Measurements from ENCODE around the gene FN1. TPM values are rescaled to one million over a fixed set of nuclear protein-coding genes. Genes with fewer than 3 reads are reported as not detected.

FN1 gene
- total RNA-seq, 1 experiment from 2014 or later: 39.4 TPM

DNA sequence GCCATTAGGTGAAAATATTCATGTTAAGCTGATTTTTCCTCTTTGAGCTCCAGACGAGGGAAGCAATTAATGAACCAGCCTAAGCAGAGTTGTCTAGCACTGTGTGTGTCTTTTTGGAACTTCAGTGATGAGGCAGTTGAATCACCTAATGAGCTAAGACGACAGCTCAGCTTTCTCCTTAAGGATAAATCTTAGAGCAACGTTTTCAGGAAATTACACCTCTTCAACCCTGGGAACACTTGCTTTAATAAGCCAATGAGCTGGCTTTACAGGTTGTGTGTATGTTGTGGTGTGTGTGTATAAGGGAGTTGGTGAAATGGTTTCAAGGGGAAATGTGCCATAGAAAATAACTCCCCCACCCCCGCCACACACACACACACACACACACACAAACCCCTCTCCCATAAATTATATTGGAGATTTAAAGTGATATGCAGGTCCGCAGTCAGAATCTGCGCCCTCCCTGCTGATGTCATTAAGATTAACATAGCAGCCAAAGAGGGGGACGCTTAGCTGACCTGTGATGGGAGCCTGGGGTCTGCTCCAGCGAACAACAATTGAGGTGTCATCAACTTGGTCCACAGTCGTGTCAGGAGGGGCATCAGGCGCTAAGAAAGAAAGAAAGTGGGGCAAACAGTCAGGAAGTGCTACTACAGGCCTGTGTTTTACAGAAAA is 28.1 kb downstream of the FN1 start:
- CTCF ChIA-PET: no interaction called here
- Histone ChIP-seq H3K27ac (no peak overlapping the region), H3K79me2 (ENCODE audit: low read depth) (no peaks in the 10 kb centered on the region), H3K4me2 (no peak overlapping the region), H3K9me2 (ENCODE audit: insufficient read depth) (no peaks in the 10 kb centered on the region), H4K20me1 (ENCODE audit: insufficient read depth) (no peaks in the 10 kb centered on the region), H3K9me3 (ENCODE audit: insufficient read depth, low read depth) (no peaks in the 10 kb centered on the region; the same call in 1 of the 2 replicates), H3K27me3 (ENCODE audit: insufficient read depth, low read depth) (no peaks in the 10 kb centered on the region), H3K4me1 (replicated peaks; ENCODE audit: insufficient read depth) (peaks cover 34% of the 10 kb centered on the region), H2AFZ (no peak overlapping the region), H3K36me3 (ENCODE audit: low read depth) (no peaks in the 10 kb centered on the region), H3K4me3 (no peak overlapping the region), H3F3A (ENCODE audit: insufficient read depth, low read depth) (peaks cover 24% of the 10 kb centered on the region)
- TF ChIP-seq EZH2 (IDR thresholded peaks at IDR 0.05; ENCODE audit: low read depth): no peak
- TF ChIP-seq, protein P1, sequence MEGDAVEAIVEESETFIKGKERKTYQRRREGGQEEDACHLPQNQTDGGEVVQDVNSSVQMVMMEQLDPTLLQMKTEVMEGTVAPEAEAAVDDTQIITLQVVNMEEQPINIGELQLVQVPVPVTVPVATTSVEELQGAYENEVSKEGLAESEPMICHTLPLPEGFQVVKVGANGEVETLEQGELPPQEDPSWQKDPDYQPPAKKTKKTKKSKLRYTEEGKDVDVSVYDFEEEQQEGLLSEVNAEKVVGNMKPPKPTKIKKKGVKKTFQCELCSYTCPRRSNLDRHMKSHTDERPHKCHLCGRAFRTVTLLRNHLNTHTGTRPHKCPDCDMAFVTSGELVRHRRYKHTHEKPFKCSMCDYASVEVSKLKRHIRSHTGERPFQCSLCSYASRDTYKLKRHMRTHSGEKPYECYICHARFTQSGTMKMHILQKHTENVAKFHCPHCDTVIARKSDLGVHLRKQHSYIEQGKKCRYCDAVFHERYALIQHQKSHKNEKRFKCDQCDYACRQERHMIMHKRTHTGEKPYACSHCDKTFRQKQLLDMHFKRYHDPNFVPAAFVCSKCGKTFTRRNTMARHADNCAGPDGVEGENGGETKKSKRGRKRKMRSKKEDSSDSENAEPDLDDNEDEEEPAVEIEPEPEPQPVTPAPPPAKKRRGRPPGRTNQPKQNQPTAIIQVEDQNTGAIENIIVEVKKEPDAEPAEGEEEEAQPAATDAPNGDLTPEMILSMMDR (conservative IDR thresholded peaks at IDR 0.05): no peak
- BruUV-seq (replicated peaks): no TSS peak
- DNase-seq: no peak
- intact Hi-C loops (cut with micrococcal nuclease; ENCODE audit: unreplicated experiment): no loop called here
- POLR2A ChIA-PET (ENCODE audit: unreplicated experiment): no interaction called here

DNA sequence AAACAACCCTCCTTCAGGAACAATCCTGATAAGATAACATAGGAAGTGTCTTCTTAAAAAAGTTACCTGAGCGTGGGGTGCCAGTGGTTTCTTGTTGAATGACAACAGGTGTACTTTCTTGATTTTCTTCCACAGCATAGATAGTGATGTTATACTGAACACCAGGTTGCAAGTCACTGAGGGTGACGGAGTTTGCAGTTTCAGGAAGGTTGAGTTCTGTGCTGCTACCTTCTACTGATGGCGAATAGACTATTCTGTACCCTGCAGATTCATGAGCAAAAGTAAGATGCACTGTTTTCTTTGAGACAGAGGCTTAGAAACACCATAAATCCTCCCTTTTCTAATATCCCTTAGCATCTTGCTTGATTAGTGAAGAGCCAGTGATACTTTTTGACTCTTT is 28.8 kb downstream of the FN1 start:
- H3K4me1 ChIP-seq (replicated peaks; ENCODE audit: insufficient read depth): peaks cover 32% of the 10 kb centered on the region
- POLR2A ChIA-PET (ENCODE audit: unreplicated experiment): no interaction called here
- DNase-seq: no peak
- no peaks in the 10 kb centered on the region; the same call in 1 of the 2 replicates for H3K9me3 ChIP-seq (ENCODE audit: insufficient read depth, low read depth)
- no peak for TF ChIP-seq EZH2 (IDR thresholded peaks at IDR 0.05; ENCODE audit: low read depth)
- TF ChIP-seq, protein P1 (conservative IDR thresholded peaks at IDR 0.05): no peak
- H3K36me3 ChIP-seq (ENCODE audit: low read depth): no peaks in the 10 kb centered on the region
- no peak overlapping the region for H2AFZ ChIP-seq
- no peak overlapping the region for H3K4me3 ChIP-seq
- no peak overlapping the region for H3K27ac ChIP-seq
- BruUV-seq (replicated peaks): no TSS peak
- CTCF ChIA-PET: no interaction called here
- intact Hi-C loops (cut with micrococcal nuclease; ENCODE audit: unreplicated experiment): no loop called here
- no peaks in the 10 kb centered on the region for H3K27me3 ChIP-seq (ENCODE audit: insufficient read depth, low read depth)
- no peak overlapping the region for H3K4me2 ChIP-seq
- H3F3A ChIP-seq (ENCODE audit: insufficient read depth, low read depth): peaks cover 24% of the 10 kb centered on the region
- no peaks in the 10 kb centered on the region for H3K79me2 ChIP-seq (ENCODE audit: low read depth)
- H4K20me1 ChIP-seq (ENCODE audit: insufficient read depth): no peaks in the 10 kb centered on the region
- no peaks in the 10 kb centered on the region for H3K9me2 ChIP-seq (ENCODE audit: insufficient read depth)

DNA sequence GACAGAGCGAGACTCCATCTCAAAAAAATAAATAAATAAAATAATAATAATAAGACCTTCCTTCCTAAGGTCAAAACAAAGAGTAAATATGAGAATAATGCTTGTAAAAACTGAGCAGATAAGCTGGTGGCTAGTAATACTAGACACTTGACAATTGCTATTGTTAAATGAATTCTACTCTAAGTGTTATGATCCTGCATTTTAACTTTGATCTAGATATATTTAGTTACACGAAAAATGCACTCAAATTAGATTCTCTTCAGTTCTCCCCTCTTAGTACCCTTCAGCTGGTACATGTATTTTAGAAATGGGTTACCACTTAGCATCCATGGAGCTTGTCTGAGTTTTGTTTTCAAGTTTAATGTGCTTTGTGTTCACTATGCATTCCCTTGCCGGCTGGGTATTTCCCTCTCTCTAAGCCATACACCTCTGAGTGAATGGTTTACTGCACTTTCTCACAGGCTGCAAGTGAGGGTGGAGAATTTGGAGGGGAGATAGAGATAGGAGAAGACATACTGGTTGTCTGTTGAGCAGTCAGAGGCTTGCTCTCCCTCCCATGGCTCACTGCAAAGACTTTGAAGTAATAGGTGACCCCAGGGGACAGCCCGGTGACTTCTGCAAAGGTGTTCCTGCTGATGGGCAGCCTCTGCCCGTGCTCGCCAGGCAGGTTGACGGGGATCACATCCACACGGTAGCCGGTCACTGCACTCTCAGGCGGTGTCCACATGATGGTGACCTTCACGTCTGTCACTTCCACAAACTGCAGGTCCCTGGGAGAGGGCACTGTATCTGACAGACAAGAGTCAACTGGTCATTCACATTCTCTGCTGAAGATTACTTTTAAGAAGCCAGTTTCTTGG is 29.9 kb downstream of the FN1 start:
- no peak overlapping the region for H2AFZ ChIP-seq
- H3K27me3 ChIP-seq (ENCODE audit: insufficient read depth, low read depth): no peaks in the 10 kb centered on the region
- H3F3A ChIP-seq (ENCODE audit: insufficient read depth, low read depth): peaks cover 15% of the 10 kb centered on the region
- CTCF ChIA-PET: no interaction called here
- H3K4me2 ChIP-seq: no peak overlapping the region
- H3K9me3 ChIP-seq (ENCODE audit: insufficient read depth, low read depth): no peaks in the 10 kb centered on the region; the same call in 1 of the 2 replicates
- H3K36me3 ChIP-seq (ENCODE audit: low read depth): no peaks in the 10 kb centered on the region
- H3K27ac ChIP-seq: no peak overlapping the region
- DNase-seq: no peak
- no peaks in the 10 kb centered on the region for H3K9me2 ChIP-seq (ENCODE audit: insufficient read depth)
- H3K79me2 ChIP-seq (ENCODE audit: low read depth): no peaks in the 10 kb centered on the region
- TF ChIP-seq, protein P1 (conservative IDR thresholded peaks at IDR 0.05): no peak
- TF ChIP-seq EZH2 (IDR thresholded peaks at IDR 0.05; ENCODE audit: low read depth): no peak
- no TSS peak for BruUV-seq (replicated peaks)
- POLR2A ChIA-PET (ENCODE audit: unreplicated experiment): no interaction called here
- H4K20me1 ChIP-seq (ENCODE audit: insufficient read depth): no peaks in the 10 kb centered on the region
- intact Hi-C loops (cut with micrococcal nuclease; ENCODE audit: unreplicated experiment): no loop called here
- peaks cover 21% of the 10 kb centered on the region for H3K4me1 ChIP-seq (replicated peaks; ENCODE audit: insufficient read depth)
- no peak overlapping the region for H3K4me3 ChIP-seq

Measured in PC-9 (cell line).